ENCODE measurements around the gene SMR3A.

DNA sequence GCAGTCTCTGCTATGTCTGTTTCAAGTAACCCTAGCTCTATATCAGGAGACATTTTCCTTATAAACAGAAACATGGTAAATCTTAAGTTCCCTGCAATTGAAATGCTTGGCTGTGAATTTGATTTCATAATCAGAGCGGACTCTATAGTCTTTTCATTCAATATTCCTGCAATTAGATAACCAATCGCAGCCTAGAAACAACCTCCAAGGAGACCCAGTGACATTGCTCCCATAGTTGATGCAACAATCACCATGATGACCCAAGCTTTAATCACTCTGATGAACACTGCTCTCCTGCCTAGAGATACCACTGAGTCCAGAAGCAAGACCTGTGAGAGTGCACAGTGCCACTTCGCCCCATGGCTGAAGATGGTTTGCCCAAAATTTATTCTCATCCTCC, 25.9 kb upstream of the SMR3A start, which contains the start of gene CABS1:
- TF ChIP-seq, protein P1, sequence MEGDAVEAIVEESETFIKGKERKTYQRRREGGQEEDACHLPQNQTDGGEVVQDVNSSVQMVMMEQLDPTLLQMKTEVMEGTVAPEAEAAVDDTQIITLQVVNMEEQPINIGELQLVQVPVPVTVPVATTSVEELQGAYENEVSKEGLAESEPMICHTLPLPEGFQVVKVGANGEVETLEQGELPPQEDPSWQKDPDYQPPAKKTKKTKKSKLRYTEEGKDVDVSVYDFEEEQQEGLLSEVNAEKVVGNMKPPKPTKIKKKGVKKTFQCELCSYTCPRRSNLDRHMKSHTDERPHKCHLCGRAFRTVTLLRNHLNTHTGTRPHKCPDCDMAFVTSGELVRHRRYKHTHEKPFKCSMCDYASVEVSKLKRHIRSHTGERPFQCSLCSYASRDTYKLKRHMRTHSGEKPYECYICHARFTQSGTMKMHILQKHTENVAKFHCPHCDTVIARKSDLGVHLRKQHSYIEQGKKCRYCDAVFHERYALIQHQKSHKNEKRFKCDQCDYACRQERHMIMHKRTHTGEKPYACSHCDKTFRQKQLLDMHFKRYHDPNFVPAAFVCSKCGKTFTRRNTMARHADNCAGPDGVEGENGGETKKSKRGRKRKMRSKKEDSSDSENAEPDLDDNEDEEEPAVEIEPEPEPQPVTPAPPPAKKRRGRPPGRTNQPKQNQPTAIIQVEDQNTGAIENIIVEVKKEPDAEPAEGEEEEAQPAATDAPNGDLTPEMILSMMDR (IDR thresholded peaks at IDR 0.05 in 4 of 5, conservative IDR thresholded peaks at IDR 0.05 in 1 of 5), result no peak
- no peak for TF ChIP-seq POLR2A (IDR thresholded peaks at IDR 0.05)
